GM19468 (cell line): ENCODE data around the gene PARD6G.

Source experiments
- ATAC-seq: cut with Tn5 transposase; IDR thresholded peaks from one replicate; pipeline ENCODE4 v1.9.1; 2021; ENCODE audit warnings: mild to moderate bottlenecking, moderate library complexity, moderate number of reproducible peaks; ENCODE audit not compliant: unreplicated experiment; ENCODE audit errors: extremely low read depth

Gene PARD6G

DNA sequence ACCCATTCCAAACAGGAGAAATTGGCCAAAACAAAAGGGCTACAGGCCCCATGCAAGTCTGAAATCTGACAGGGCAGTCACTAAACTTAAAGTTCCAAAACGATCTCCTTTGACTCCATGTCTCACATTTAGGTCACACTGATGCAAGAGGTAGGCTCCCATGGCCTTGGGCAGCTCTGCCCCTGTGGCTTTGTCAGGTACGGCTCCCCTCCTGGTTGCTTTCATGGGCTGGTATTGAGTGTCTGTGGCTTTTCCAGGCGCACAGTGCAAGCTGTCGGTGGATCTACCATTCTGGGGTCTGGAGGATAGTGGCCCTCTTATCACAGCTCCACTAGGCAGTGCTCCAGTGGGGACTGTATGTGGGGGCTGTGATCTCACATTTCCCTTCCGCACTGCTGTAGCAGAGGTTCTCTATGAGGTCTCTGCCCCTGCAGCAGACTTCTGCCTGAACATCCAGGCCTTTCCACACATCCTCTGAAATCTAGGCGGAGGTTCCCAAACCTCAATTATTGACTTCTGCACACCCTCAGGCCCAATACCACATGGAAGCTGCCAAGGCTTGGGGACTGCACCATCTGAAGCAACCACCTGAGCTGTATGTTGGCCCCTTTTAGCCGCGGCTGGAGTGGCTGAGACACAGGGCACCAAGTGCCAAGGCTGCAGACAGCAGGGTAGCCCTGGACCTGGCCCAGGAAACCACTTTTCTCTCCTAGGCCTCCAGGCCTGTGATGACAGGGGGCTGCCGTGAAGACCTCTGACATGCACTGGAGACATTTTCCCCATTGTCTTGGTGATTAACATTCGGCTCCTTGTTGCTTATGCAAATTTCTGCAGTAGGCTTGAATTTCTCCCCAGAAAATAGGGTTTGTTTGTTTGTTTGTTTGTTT, 28.7 kb downstream of the PARD6G start:
- ATAC-seq: no peak

DNA sequence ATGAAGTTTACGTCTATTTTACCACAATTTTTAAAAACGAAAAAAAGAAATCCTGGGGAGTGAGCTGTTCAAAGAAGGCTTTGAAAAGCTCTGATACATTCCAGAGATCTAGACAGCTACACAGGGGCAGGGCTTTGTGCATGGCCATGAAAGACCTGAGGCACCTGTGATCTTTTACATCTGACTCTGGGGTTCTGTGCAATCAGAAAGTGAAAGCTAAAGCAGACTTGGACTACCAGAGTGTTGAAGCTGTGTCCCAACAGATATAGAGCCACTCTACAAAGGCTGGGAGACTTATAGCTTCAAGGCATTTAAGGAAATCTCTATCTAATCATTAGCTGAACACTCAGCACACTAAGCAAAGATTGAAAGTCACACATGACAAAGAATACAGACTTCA, 34.1 kb downstream of the PARD6G start:
- peak; percentile 70 for ATAC-seq

DNA sequence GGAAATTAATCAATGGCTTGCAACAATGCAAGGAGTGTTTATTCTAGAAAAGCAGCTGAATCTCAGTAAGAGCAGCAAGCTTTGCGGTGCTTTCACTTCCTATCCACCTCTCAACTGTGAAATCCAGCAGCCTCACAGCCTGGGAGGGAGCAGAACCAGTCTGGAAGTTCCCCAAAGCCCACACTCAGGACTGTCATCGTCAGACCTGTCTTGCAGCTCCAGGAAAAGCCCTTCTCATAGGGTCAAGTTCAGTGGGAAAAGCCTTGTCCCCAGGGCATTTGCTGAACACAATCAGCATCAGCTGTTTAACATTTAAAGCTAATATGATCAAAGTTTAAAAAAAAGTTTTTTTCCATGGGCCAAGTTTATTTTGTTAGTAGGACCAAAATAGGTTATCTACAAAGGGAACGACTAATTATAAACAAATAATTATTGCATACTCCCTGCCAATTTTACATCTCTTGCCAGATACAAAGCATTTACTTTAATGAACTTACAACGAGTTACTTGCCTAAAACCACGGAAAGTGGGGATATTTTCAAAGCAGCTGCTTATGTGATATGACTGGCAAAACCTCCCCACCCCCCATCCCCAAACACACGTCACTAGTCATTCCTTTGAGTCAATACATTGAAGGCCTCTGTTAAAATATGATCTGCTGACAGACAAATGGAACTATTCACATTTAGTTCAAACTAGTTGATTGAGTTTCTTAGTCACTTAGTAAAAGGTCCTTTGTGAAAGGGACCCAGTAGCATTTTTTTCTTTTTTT, 36.8 kb downstream of the PARD6G start:
- peak; percentile 59 for ATAC-seq

DNA sequence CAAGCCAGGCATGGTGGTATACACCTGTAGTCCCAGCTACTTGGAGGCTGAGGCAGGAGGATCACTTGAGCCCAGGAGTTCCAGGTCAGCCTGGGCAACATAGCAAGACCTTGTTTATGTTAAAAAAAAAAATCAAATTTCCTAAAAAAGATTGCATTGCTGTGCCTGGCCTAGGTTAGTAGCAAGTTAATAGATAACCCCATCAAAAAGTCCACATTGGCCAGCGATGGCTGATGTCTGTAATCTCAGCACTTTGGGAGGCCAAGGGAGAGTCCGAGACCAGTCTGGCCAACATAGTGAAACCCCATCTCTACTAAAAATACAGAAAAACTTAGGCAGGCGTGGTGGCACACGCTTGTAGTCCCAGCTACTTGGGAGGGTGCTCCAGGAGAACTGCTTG, 38.7 kb downstream of the PARD6G start:
- no peak for ATAC-seq

DNA sequence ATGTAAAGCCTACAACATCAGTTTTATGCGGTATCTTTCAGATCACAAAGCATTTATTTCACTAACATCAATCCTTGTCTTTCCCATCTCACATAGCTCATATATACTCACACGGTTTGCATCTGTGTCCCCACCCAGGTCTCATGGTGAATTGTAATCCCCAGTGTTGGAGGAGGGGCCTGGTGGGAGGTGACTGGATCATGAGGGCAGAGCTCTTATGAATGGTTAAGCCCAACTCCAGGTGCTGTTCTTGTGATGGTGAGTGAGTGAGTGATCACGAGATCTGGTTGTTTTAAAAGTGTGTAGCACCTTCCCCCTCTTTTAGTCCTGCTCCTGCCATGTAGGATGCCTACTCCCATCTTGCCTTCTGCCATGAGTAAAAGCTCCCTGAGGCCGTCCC, 42.0 kb downstream of the PARD6G start:
- no peak for ATAC-seq

DNA sequence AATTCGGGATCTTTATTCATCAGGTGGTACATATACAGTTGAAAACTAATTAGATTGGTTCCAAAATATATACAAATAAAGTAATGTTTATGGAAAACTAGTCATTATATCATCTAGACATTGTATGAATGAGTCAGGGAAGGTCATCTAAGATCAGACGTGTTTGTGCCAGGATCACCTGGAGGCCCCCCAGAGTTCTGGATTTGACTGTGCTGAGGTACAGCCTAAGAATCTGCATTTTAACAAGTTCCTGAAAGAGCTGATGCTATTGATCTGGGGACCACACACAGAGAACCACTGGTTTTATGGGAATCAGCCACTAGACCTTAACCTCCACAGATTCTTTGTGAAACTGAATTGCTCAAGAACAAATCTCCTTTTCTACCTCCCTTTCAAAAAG, 43.2 kb downstream of the PARD6G start:
- ATAC-seq: no peak

DNA sequence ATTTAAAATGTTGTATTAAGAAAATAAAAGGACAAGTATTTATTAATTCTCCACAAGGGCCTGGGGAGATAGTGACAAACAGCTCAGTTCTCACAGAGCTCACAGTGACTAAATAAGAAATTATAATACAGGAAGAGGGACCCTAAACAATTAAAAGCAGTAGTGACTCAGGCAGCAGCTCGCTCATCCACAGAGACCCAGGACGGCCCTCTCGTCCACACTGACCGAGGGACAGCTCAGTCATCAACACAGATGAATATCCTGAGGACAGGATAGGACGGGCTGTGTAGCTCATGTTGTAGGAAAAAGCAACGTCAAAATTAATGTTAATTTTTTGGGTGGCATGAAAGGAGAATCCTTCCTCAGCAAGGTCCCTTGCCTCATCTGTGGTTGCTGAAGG, 44.1 kb downstream of the PARD6G start:
- ATAC-seq: no peak

DNA sequence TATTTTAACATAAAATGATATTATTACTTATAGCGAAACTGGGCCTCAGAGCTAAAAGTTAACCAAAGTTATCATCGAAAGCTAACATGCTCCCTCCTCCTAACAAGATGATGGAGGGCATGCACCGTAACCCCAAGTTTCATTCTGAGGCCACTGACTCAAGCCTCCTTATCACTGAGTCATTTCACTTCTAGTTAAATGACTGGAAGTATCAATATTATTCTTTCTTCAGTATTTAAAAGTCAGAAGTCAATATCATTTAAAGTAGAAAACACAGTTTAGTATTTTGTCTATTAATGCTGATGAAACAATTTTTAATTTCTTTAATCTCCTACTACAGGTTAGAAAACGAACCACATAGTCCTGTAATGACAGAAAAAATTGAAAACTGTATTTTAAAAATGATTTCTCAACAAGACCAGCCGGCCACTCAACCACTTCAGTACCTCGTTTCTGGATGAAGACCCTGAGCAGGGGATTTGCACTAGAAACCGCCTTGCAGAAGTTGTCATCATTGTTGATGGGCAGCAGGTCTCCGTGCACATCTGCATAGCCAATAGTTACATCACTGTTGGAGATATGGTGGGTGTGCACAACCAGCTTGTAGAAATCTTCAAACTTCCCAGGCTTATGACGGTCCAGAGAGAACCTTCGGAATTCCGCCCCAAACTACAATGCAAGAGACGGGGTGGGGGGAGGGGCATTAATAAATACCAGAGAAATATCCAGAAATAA, 44.9 kb downstream of the PARD6G start:
- ATAC-seq: peak; percentile 76

DNA sequence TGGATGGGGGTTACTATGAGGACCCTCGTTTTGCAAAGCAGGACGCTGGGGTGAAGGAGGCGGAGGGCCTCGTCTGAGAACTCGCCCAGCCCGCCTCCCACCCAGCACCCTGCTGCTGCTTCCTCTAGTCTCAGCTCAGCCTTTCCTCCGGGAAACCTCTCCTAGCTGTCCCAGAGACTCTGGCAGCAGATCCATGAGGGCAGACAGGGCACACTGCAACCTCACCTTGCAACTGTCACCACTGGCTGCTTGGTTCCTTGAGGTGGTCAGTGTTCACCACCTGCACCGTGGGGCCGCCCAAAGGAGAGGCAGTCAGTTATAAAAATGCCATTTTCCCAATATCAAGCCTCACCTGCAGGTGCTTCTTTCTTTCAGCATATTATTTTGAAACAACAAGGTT, 45.6 kb downstream of the PARD6G start:
- no peak for ATAC-seq

DNA sequence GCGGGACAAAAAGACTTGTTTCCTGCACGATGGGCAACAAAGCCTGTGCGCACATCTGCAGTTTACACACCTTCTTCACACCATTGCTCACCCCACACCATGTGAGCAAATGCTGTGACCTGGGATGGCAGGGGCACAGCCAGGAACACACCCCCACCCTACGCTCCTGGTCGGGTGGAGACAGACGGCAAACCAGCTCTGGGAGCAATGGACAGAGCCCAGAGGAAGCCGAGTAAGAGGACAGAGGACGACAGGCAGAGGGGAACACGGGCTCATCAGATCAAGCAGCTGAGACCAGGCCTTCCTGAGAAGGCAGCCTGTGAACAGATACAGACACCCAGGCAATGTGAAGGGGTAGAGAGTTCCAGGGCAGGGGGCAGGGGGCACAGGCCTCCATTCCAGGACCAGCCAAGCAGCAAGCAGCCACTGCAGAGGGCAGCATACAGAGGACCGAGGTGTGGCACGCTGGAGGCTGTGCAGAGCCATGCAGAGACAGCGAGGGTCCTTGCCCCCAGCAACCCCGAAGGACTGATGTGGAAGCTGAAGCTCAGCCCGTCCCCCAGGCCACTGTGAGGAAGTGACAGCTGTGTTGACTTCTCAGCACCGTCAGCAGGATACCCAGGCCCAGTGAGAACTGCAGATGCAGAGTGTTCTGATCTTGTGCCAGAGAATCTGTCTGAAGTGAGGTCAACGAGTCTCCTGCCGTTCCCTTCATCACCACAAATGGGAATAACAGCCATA, 46.2 kb downstream of the PARD6G start:
- ATAC-seq: no peak

DNA sequence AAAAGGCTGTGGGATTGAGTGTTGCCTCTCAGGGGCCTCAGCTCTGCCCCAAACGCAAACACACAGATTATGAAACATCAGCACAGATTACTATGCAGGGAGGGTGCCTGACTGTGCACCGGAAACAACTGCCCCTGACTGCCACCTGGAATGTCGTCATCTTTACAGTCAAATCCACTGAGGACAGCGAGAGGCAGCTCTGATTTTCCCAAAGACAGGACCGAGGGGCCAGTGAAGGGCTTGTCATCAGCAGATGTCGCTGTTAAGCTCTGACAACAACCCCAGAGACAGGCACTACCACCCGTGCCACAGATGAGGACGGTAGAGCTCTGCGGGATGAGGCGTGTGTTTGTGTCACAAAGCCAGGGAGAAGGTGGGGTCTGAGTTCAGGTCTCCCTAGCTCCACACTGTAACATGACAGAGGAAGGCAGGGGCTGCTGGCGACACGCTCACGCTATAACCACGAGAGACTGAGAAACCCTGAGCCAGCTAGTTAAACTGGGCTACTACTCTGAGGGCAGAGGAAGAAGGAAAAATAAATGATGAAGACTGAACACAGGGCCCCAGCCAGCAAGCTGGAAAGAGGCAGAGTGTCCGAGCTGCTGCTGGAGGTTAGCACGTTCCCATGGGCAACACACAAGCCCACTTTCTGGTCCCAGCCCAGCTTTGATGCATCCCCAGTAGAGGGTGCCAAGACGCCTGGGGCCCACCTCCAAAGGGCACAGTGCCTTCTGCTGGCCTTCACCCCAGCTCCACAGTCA, 47.0 kb downstream of the PARD6G start:
- ATAC-seq: no peak

DNA sequence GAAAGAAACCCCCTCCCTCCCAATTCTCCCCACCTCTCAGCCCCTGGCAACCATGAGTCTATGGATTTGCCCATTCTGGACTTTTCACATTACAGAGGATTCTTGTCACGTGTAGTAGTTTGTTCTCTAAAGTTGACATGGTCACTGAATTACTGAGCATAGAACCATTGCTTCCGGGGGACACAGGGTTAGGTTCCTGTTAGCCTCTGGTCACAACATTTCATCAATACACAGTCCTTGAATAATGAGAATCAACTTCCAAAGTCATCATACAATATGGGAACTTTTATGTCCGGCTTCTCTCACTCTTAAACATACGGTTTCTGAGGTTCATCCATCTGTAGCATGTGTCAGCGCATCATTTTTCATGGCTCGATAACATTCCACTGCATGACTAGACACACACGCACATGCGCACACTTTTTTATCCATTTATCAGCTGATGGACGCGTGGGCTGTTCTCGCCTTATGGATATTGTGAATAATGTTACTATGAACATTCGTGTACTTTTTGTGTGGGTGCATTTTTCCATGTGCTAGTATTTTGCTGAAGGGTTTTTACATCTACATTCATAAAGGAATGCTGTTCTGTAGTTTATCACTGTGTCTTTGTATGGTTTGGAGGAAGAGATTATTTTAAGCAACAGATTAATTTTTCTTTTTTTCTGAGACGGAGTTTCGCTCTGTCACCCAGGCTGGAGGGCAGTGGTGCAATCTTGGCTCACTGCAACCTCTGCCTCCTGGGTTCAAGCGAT, 48.1 kb downstream of the PARD6G start:
- no peak for ATAC-seq

DNA sequence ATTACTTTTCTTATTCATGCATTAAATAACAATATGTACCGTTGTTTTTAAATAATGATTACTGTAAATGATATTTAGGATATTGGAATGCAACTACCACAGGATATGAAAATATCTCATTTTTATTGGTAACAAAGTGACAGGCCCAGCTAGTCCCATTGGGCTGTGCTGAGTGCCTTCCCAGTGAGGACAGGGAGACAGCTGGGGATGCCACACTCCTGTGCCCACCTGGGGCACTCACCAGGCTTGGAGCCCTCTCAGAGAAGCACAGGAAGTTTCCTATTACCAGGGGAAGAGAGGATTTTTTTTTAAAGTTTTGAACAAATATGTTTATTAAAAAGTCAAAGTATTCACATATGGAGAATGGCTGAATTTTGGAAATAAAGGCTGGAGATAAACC, 48.9 kb downstream of the PARD6G start:
- no peak for ATAC-seq

DNA sequence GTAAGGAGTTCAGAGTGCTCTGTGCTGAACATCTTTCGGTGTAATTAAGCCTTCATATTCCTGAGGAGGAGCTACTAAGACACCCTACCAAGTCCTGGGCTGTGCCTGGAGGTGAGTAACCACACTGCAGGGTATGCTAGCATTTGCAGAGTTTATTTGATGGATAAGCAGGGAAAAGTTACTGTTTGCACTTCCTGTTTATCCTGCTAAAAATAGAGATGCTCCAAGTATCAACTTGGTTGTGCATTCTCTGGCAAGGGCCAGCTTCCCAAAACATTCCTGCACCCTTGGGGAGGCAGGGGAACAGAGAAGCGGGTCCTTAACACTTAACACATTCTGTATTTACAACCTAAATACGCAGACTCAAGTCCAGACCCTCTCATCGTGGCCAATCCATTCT, 49.8 kb downstream of the PARD6G start:
- no peak for ATAC-seq

DNA sequence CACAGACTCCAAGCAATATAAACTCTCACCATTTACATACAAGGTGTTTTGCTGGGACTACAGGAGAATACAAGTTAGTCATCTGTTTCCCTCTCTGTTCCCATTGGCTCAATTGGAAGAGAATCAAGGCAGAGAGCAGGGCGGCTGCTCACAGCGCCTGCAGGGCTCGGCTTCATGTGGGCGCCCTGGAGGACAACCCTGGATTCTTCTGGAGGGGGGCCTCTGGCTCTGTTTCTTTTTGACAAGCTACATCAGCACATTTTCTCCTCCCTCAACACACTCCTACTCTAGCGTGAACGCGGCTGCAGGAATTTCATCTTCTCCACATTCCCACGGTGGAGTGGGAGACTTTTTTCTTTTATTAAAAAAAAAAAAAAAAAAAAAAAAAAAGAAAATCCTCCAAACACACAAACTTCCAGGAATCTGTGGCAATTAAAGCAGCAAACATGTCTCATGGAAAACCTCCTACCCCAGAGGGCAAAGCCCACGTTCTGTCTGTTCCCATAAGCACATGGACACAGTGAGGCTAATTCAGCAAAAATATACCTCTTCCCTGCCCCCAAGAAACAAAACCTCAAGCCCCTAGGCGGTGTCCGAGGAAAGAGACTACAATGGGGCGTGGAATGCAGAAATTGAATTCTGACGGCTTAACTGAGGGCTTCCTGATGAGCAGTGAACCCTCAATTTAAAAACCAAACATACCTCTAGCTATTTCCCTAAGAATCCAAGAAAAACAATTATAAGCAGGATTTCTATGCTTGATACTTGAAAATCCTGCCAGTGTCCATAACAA, 50.6 kb downstream of the PARD6G start:
- no peak for ATAC-seq

DNA sequence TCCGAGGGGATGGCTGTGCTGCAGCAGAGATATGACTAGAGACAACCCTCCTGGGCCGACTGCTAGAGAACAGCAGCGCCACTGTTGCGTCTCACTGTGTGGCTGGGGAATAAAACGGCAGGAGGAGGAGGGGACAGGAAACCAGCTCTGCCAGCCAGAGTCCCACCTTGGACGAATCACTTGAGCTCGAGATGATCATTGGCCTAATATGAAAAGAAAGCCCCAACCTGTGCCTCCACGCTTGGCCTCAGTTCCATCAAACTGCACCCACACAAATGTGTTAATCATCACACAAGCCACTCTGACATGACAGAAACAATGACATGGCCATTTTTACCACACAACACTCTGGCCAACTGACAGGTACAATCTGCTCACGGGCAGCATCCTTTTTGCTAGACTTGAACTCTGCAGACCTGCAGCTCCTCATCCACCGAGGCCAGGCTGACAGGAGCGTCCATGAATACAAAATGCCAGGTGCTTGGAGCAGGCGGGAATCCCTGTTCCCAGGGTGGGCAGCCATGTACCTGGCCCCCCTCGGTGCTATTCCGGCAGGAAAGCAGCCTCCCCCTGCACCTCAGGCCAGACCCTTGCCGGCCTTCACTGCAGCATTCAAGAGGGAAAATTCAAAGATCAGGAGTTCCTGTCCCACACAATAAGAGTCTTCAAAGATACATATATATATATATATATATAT, 52.3 kb downstream of the PARD6G start:
- peak; percentile 75 for ATAC-seq

DNA sequence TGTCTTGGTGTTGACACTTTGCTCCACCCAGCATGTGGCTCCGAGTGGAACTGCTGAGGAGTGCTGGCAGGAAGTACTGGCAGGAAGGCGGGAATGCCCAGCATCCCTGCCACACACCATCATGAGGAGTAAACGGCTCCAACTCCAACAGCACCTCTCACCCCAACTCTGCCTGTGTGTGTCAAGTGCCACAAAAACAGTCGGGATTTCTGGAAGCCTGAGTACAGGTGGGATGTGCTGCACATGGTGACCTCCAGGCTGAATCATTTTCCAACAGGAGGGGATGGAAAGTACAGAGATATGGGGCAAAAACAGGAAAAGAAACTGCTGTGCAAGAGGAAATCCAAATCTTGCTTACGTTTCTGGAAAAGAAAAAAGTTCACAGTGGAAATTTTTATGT, 53.6 kb downstream of the PARD6G start:
- ATAC-seq: no peak
